Tibial artery (tissue), 4 donors: ENCODE measurements around the gene DLX1.

Source experiments
- DNase-seq, 2 donors: peaks; one replicate each; pipeline ENCODE4 v3.0.0-alpha.2; 2019
- H3K27ac ChIP-seq, 2 donors: fragments of 200-600 bp; sonication (generic) in 1 of 2; 1 replicate in 1 of 2; 2 replicates in 1 of 2; pipeline ENCODE4 v1.5.1; 2018 to 2019; ENCODE audit warnings: mild to moderate bottlenecking in 1 of 2
- H3K27me3 ChIP-seq, 2 donors: fragments of 200-600 bp; sonication (generic) in 1 of 2; one replicate each; pipeline versions ENCODE4 v1.5.1 to v1.6.0; 2016 to 2019
- H3K36me3 ChIP-seq, 3 donors: fragments of 200-600 bp; sonication (generic) in 2 of 3; one replicate each; pipeline ENCODE4 v1.5.1; 2016 to 2019; ENCODE audit warnings: mild to moderate bottlenecking in 2 of 3
- H3K4me1 ChIP-seq, 4 donors: fragments of 200-600 bp; sonication (generic) in 2 of 4; 1 replicate in 3 of 4; 2 replicates in 1 of 4; pipeline ENCODE4 v1.5.1; 2016 to 2019
- H3K4me3 ChIP-seq, 2 donors: fragments of 200-600 bp; sonication (generic) in 1 of 2; 1 replicate in 1 of 2; 2 replicates in 1 of 2; pipeline ENCODE4 v1.5.1; 2018 to 2019; ENCODE audit warnings: mild to moderate bottlenecking in 2 of 2
- H3K9me3 ChIP-seq, 3 donors: fragments of 200-600 bp; sonication (generic) in 1 of 3; one replicate each; pipeline ENCODE4 v1.5.1; 2016 to 2019
- intact Hi-C: fragments of 100-400 bp; cut with DNase I; formaldehyde crosslinking; loops from one replicate; pipeline ENCODE4 v1.15.0; 2023; ENCODE audit warnings: low total_unique reads
- TF ChIP-seq, protein P1 (sequence below), 2 experiments: fragments of 200-600 bp in 1 of 2; fragments of 450-650 bp in 1 of 2; IDR thresholded peaks; one replicate each; pipeline ENCODE4 v1.5.1; 2017 to 2019; ENCODE audit warnings: antibody characterized with exemption in 2 of 2, mild to moderate bottlenecking in 1 of 2, moderate library complexity in 1 of 2

The DLX1 gene

DNA sequence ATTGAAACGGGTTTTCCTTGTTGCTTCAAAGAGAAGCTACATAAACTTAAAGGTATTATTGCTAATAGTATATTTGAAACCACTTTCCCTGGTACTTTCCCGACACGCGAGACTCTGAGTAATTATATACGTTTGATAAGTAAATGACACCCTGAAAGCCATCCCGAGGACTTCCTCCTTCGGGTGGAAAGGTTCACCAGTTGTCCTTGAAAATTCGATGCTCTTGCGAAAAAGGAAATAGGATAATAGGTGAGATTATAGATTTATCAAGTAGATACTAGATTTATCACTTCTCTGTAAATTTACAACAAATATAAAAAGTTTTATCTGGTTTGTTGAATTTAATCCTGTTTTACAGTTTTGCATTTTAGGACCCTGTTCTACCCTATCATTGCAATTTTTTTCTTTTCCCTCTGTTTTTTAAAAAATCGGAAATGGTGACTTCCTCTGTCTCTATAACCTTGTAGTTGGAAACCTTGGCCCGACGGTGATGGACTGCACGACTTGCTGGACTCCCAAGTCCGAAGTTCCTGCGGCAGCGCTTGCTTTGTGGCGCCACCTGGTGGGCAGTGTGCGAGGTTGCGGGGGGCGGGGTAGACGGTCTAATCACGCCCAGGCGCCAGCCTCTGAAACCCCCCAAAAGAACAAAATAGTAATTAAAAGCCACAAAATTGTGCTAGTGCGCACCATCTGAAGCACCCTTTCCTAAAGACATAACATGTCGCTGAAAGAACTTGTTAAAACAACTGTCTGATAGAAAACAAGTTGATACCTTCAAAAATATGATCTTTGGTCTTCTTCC lies 18.4 kb downstream of the DLX1 start:
- H3K9me3 ChIP-seq = no peaks in the 10 kb centered on the region
- DNase-seq = peak; percentile 59 to 87
- no peak overlapping the region for H3K27ac ChIP-seq
- TF ChIP-seq, protein P1, sequence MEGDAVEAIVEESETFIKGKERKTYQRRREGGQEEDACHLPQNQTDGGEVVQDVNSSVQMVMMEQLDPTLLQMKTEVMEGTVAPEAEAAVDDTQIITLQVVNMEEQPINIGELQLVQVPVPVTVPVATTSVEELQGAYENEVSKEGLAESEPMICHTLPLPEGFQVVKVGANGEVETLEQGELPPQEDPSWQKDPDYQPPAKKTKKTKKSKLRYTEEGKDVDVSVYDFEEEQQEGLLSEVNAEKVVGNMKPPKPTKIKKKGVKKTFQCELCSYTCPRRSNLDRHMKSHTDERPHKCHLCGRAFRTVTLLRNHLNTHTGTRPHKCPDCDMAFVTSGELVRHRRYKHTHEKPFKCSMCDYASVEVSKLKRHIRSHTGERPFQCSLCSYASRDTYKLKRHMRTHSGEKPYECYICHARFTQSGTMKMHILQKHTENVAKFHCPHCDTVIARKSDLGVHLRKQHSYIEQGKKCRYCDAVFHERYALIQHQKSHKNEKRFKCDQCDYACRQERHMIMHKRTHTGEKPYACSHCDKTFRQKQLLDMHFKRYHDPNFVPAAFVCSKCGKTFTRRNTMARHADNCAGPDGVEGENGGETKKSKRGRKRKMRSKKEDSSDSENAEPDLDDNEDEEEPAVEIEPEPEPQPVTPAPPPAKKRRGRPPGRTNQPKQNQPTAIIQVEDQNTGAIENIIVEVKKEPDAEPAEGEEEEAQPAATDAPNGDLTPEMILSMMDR (IDR thresholded peaks at IDR 0.05) = peak; percentile 60 to 72
- peak overlapping the region in 1 of 2 donors; percentile 54 for H3K4me3 ChIP-seq
- H3K4me1 ChIP-seq = peaks cover 0 to 72% (median 56%) of the 10 kb centered on the region in 4 donors
- no peaks in the 10 kb centered on the region for H3K36me3 ChIP-seq
- peaks cover 15 to 100% of the 10 kb centered on the region in 2 donors for H3K27me3 ChIP-seq
- intact Hi-C loops = loop anchor here (10.0 kb wide), 2 partner anchors 289 to 399 kb away; no protein-coding TSS in a partner anchor

DNA sequence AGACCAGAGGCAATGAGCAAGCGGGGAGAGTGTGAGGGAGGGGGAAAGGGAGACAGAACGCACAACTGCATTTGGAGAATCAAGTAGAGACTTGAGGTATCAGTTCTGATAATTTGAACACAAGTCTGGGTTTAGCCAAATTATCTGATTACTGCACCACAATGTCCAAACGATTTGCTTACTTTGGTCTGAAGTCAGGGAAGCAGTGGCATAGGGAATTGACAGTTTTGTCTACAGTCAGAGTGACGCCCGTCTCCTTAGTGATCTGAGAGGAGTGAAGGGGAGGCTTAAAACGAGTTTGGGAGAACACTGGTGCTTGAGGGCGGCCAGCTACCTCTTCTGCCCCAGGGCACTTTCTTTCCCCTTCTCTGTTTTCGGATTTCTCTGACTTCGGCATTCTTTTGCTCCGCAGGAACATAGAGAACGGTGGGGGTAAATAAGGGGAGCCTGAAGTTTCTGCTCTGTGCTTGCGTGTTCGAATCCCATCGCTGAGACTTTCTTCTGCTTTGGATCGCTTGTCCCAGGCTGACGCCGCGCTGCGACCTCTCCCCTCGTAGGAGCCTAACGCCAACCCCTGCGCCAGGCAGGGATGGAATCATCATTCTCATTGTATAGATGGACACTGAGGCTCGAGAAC lies 20.3 kb downstream of the DLX1 start:
- Histone ChIP-seq H3K9me3 (no peaks in the 10 kb centered on the region), H3K4me1 (peaks cover 0 to 53% (median 37%) of the 10 kb centered on the region in 4 donors), H3K27ac (no peak overlapping the region), H3K27me3 (peaks cover 14 to 98% of the 10 kb centered on the region in 2 donors), H3K4me3 (no peak overlapping the region), H3K36me3 (no peaks in the 10 kb centered on the region)
- DNase-seq = no peak
- TF ChIP-seq, protein P1 (IDR thresholded peaks at IDR 0.05) = no peak
- intact Hi-C loops = loop anchor here (10.0 kb wide), 2 partner anchors 291 to 401 kb away; no protein-coding TSS in a partner anchor

DNA sequence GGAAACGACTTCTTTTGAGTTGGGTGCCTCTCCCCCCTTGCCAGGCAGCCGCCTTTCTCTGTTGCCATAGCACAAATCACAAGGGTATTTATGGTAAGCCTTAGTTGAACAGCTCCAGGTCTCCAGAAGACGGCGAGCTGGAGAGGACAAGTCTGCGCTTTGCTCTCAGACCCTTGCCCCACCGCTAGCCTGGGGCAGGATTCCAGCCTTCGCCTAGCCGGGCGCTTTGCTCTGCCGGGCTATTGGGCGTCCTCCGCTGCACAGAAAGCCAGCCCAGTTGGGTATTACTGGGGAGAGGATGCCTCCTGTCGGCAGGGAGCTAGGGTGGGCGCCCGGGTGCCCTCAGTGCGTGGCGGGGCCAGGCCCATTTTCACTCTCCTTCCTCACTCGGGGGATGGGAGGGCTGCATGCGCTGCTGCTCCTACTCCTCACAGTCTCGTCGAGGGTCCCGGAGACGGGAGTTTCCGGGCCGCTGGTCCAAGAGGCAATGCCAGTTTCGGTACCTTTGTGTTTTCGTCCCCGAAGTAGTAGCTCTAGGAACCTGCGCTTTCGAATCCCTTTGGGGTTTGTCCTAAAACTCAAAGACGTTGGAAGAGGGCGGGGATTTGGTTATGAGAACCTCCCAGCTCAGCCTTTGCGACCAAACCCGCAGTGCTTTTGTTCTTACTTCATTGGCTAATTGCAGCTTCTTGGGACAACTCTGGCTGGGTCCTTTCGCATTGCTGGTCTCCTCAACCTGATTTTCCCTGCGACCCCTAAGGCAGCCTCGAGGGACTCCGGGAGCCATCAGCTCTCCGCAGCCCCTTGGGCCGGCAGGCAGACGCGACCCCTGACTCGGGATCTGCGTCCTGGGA lies 21.0 kb downstream of the DLX1 start:
- TF ChIP-seq, protein P1 (IDR thresholded peaks at IDR 0.05) = peak in 1 of 2 experiments; percentile 15
- intact Hi-C loops = loop anchor here (10.0 kb wide), 2 partner anchors 292 to 402 kb away; no protein-coding TSS in a partner anchor
- Histone ChIP-seq H3K4me1 (peaks cover 0 to 45% (median 29%) of the 10 kb centered on the region in 4 donors), H3K36me3 (no peaks in the 10 kb centered on the region), H3K27ac (no peak overlapping the region), H3K27me3 (peaks cover 7 to 91% of the 10 kb centered on the region in 2 donors), H3K9me3 (no peaks in the 10 kb centered on the region), H3K4me3 (no peak overlapping the region)
- DNase-seq = no peak

- no peak for DNase-seq
- Histone ChIP-seq H3K36me3 (no peaks in the 10 kb centered on the region), H3K4me1 (peaks cover 0 to 29% (median 14%) of the 10 kb centered on the region in 4 donors), H3K27ac (no peak overlapping the region), H3K4me3 (no peak overlapping the region), H3K27me3 (peaks cover 0 to 77% of the 10 kb centered on the region in 2 donors), H3K9me3 (no peaks in the 10 kb centered on the region)
- intact Hi-C loops = loop anchor here (10.0 kb wide), 2 partner anchors 293 to 403 kb away; no protein-coding TSS in a partner anchor
- TF ChIP-seq, protein P1 (IDR thresholded peaks at IDR 0.05) = no peak
Measured at GRCh38 chr2:172107690-172108586, 22.6 kb downstream of the DLX1 start.
